DOHH2 (cell line): ENCODE results near the gene USB1.

Source experiments
- H3F3A ChIP-seq: fragments of 200-600 bp; sonication (generic), shearing (Covaris generic); 2 replicates; pipeline ENCODE4 v1.6.0; 2016; ENCODE audit warnings: antibody characterized with exemption, mild to moderate bottlenecking; ENCODE audit not compliant: control insufficient read depth, insufficient read depth
- H3K27ac ChIP-seq: fragments of 200-600 bp; sonication (generic); 2 replicates; pipeline ENCODE4 v1.5.1; 2014; ENCODE audit warnings: low read depth, mild to moderate bottlenecking, low read length, moderate library complexity
- H3K27me3 ChIP-seq: fragments of 200-600 bp; sonication (generic); 2 replicates; pipeline ENCODE4 v1.6.1; 2014; ENCODE audit warnings: mild to moderate bottlenecking, low read length, mixed read lengths; ENCODE audit not compliant: control insufficient read depth
- H3K36me3 ChIP-seq: fragments of 200-600 bp; sonication (generic); 2 replicates; pipeline ENCODE4 v1.6.1; 2014; ENCODE audit warnings: mild to moderate bottlenecking, low read length, moderate library complexity, mixed read lengths; ENCODE audit not compliant: control insufficient read depth
- H3K4me1 ChIP-seq: fragments of 200-600 bp; sonication (generic); 2 replicates; pipeline ENCODE4 v1.6.1; 2014; ENCODE audit warnings: mild to moderate bottlenecking, low read length, mixed read lengths; ENCODE audit not compliant: control insufficient read depth
- H3K4me2 ChIP-seq: fragments of 200-600 bp; sonication (generic); 2 replicates; pipeline ENCODE4 v1.6.0; 2014; ENCODE audit warnings: mild to moderate bottlenecking, low read length, moderate library complexity
- H3K4me3 ChIP-seq: fragments of 200-600 bp; sonication (generic); 2 replicates; pipeline ENCODE4 v1.5.1; 2014; ENCODE audit warnings: mild to moderate bottlenecking, low read length, mixed read lengths
- H3K79me2 ChIP-seq: fragments of 200-600 bp; sonication (generic); 2 replicates; pipeline ENCODE4 v1.6.1; 2014; ENCODE audit warnings: mild to moderate bottlenecking, low read length, mixed read lengths; ENCODE audit not compliant: control insufficient read depth
- H3K9me2 ChIP-seq: fragments of 200-600 bp; sonication (generic); replicated peaks from 2 replicates; pipeline ENCODE4 v1.6.1; 2014; ENCODE audit warnings: mild to moderate bottlenecking, low read length, mixed read lengths; ENCODE audit not compliant: control insufficient read depth
- H3K9me3 ChIP-seq: fragments of 200-600 bp; sonication (generic); 2 replicates; pipeline ENCODE4 v1.6.1; 2014; ENCODE audit warnings: antibody characterized with exemption, low read length, mixed read lengths; ENCODE audit not compliant: control insufficient read depth, insufficient read depth
- H4K20me1 ChIP-seq: fragments of 200-600 bp; sonication (generic); 2 replicates; pipeline ENCODE4 v1.6.0; 2014; ENCODE audit warnings: low read depth, mild to moderate bottlenecking, antibody characterized with exemption, low read length, moderate library complexity; ENCODE audit not compliant: control insufficient read depth, insufficient read depth
- EZH2phosphoT487 ChIP-seq: fragments of 200-600 bp; sonication (generic); IDR thresholded peaks from 2 replicates; pipeline ENCODE4 v1.6.1; 2017; ENCODE audit warnings: borderline replicate concordance, mild to moderate bottlenecking, antibody characterized with exemption, low read length, moderate library complexity, mixed read lengths
- TF ChIP-seq, protein P1 (sequence below): fragments of 200-600 bp; sonication (generic); IDR thresholded peaks from one replicate; pipeline ENCODE4 v1.5.1; 2014; ENCODE audit warnings: antibody characterized with exemption, mild to moderate bottlenecking, low read depth, low read length; ENCODE audit not compliant: poor library complexity, severe bottlenecking

USB1 gene

GRCh38 chr16:58034128-58034685 lies 33.0 kb downstream of the USB1 start:
- TF ChIP-seq, protein P1, sequence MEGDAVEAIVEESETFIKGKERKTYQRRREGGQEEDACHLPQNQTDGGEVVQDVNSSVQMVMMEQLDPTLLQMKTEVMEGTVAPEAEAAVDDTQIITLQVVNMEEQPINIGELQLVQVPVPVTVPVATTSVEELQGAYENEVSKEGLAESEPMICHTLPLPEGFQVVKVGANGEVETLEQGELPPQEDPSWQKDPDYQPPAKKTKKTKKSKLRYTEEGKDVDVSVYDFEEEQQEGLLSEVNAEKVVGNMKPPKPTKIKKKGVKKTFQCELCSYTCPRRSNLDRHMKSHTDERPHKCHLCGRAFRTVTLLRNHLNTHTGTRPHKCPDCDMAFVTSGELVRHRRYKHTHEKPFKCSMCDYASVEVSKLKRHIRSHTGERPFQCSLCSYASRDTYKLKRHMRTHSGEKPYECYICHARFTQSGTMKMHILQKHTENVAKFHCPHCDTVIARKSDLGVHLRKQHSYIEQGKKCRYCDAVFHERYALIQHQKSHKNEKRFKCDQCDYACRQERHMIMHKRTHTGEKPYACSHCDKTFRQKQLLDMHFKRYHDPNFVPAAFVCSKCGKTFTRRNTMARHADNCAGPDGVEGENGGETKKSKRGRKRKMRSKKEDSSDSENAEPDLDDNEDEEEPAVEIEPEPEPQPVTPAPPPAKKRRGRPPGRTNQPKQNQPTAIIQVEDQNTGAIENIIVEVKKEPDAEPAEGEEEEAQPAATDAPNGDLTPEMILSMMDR: no peak
- no peak for TF ChIP-seq EZH2phosphoT487
- H3K27me3 ChIP-seq: no peaks in the 10 kb centered on the region
- peak overlapping the region; percentile 100 for H3K4me2 ChIP-seq
- no peaks in the 10 kb centered on the region for H3K36me3 ChIP-seq
- no peaks in the 10 kb centered on the region for H4K20me1 ChIP-seq
- H3K79me2 ChIP-seq: peaks cover 8% of the 10 kb centered on the region
- H3K9me3 ChIP-seq: no peaks in the 10 kb centered on the region
- H3K4me3 ChIP-seq: peak overlapping the region; percentile 83
- H3K4me1 ChIP-seq: peaks cover 58% of the 10 kb centered on the region
- peak overlapping the region; percentile 98 for H3K27ac ChIP-seq
- H3K9me2 ChIP-seq: no peaks in the 10 kb centered on the region
- peaks cover 9% of the 10 kb centered on the region for H3F3A ChIP-seq

GRCh38 chr16:58034774-58035173 lies 33.6 kb downstream of the USB1 start:
- H3K4me1 ChIP-seq: peaks cover 64% of the 10 kb centered on the region
- no peaks in the 10 kb centered on the region for H4K20me1 ChIP-seq
- H3K27me3 ChIP-seq: no peaks in the 10 kb centered on the region
- H3F3A ChIP-seq: peaks cover 9% of the 10 kb centered on the region
- H3K4me3 ChIP-seq: peak overlapping the region; percentile 83
- H3K9me2 ChIP-seq: no peaks in the 10 kb centered on the region
- peaks cover 8% of the 10 kb centered on the region for H3K79me2 ChIP-seq
- no peak for TF ChIP-seq EZH2phosphoT487
- TF ChIP-seq, protein P1: no peak
- no peaks in the 10 kb centered on the region for H3K9me3 ChIP-seq
- peak overlapping the region; percentile 100 for H3K4me2 ChIP-seq
- peak overlapping the region; percentile 98 for H3K27ac ChIP-seq
- H3K36me3 ChIP-seq: no peaks in the 10 kb centered on the region

GRCh38 chr16:58035356-58036170 lies 34.4 kb downstream of the USB1 start:
- peaks cover 9% of the 10 kb centered on the region for H3F3A ChIP-seq
- no peaks in the 10 kb centered on the region for H4K20me1 ChIP-seq
- peaks cover 64% of the 10 kb centered on the region for H3K4me1 ChIP-seq
- peaks cover 8% of the 10 kb centered on the region for H3K79me2 ChIP-seq
- H3K4me2 ChIP-seq: peak overlapping the region; percentile 100
- peak overlapping the region; percentile 83 for H3K4me3 ChIP-seq
- TF ChIP-seq EZH2phosphoT487: no peak
- TF ChIP-seq, protein P1: peak; percentile 54
- peak overlapping the region; percentile 98 for H3K27ac ChIP-seq
- H3K27me3 ChIP-seq: no peaks in the 10 kb centered on the region
- H3K9me3 ChIP-seq: no peaks in the 10 kb centered on the region
- H3K9me2 ChIP-seq: no peaks in the 10 kb centered on the region
- H3K36me3 ChIP-seq: no peaks in the 10 kb centered on the region
